HEK293 (cell line): ENCODE results near the gene ZNF865.

Experiments
- CTCF ChIP-seq: fragments of 450-650 bp; formaldehyde crosslinking; IDR thresholded peaks from 2 replicates; pipeline ENCODE4 v1.5.1; 2016; ENCODE audit warnings: missing biosample characterization, missing genetic modification characterization
- GLIS2 ChIP-seq: fragments of 450-650 bp; formaldehyde crosslinking; IDR thresholded peaks from 2 replicates; pipeline ENCODE4 v1.5.1; 2016; ENCODE audit warnings: missing biosample characterization, missing genetic modification characterization
- ZBTB1 ChIP-seq: fragments of 450-650 bp; formaldehyde crosslinking; IDR thresholded peaks from 2 replicates; pipeline ENCODE4 v1.5.1; 2016; ENCODE audit warnings: missing biosample characterization, missing genetic modification characterization
- ZBTB49 ChIP-seq: fragments of 450-650 bp; formaldehyde crosslinking; IDR thresholded peaks from 2 replicates; pipeline ENCODE4 v1.5.1; 2016; ENCODE audit warnings: missing biosample characterization, missing genetic modification characterization, low read depth
- ZNF202 ChIP-seq: fragments of 450-650 bp; formaldehyde crosslinking; IDR thresholded peaks from 2 replicates; pipeline ENCODE4 v1.5.1; 2016; ENCODE audit warnings: missing biosample characterization, missing genetic modification characterization, borderline replicate concordance
- ZNF416 ChIP-seq: fragments of 450-650 bp; formaldehyde crosslinking; IDR thresholded peaks from 2 replicates; pipeline ENCODE4 v1.5.1; 2016; ENCODE audit warnings: missing biosample characterization, missing genetic modification characterization

DNA sequence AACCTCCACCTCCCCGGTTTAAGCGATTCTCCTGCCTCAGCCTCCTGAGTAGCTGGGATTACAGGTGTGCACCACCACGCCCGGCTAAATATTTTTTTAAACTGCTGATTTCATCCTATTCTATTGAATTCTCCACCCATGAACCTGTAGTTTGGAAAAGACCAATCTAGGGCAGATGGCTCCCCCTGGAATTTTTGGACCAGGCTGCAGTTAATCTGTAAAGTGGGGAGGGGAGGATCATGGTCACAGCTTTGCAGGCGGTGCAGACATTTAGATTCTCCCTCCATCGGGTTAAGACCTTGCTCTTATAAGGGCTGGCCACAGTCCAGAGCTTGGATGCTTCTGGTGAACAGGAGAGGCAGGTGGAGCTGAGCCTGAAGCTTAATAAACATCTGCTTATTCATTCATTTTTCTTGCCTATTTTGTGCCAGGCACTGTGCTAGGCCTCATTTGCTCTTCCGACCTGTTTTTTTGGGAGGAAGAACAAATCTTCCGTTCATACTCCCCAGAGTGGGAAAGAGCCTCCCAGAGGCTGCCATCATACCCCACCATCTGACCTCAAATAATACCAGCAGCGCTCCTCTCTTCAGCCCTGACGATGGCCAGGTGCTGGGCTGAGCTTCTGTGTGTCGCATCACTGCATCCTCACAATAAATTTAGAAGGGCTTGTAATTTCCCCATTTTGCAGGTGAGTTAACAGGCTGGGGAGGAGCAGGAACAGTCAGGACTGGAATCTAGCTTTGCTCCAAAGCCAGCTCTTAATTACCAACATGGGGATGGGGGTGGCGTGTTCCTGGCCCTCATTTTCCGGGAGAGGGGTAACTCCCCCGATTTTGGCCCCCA lies 41.7 kb downstream of the ZNF865 start:
- TF ChIP-seq ZBTB1 (tag by site-specific recombination) (no peak), CTCF (tag by site-specific recombination) (no peak), GLIS2 (no peak), ZBTB49 (no peak), ZNF416 (tag by site-specific recombination) (no peak), ZNF202 (tag by site-specific recombination) (no peak)
